Endothelial cell (in vitro differentiated cells): ENCODE results near the gene CD28. TPM values are rescaled to one million over a fixed set of nuclear protein-coding genes. Genes with fewer than 3 reads are reported as not detected.

ENCODE experiments used
- DNase-seq: peaks from one replicate; pipeline ENCODE4 v3.0.0; 2021; ENCODE audit warnings: low spot score
- H3K27ac Mint-ChIP-seq: one replicate; pipeline ENCODE4 v1.8.0; 2021; ENCODE audit warnings: mixed read lengths, inconsistent platforms; ENCODE audit not compliant: unreplicated experiment
- H3K27me3 Mint-ChIP-seq: one replicate; pipeline ENCODE4 v1.8.0; 2021; ENCODE audit warnings: mild to moderate bottlenecking, moderate library complexity, mixed read lengths, inconsistent platforms; ENCODE audit not compliant: unreplicated experiment
- H3K36me3 Mint-ChIP-seq: one replicate; pipeline ENCODE4 v1.8.0; 2021; ENCODE audit warnings: mild to moderate bottlenecking, low read depth, mixed read lengths, inconsistent platforms; ENCODE audit not compliant: unreplicated experiment
- H3K4me1 Mint-ChIP-seq: one replicate; pipeline ENCODE4 v1.8.0; 2021; ENCODE audit warnings: mild to moderate bottlenecking, mixed read lengths, inconsistent platforms; ENCODE audit not compliant: unreplicated experiment
- H3K4me3 Mint-ChIP-seq: one replicate; pipeline ENCODE4 v1.8.0; 2021; ENCODE audit warnings: mild to moderate bottlenecking, mixed read lengths, inconsistent platforms; ENCODE audit not compliant: unreplicated experiment
- H3K9me3 Mint-ChIP-seq: one replicate; pipeline ENCODE4 v1.8.0; 2021; ENCODE audit warnings: mixed read lengths, inconsistent platforms; ENCODE audit not compliant: unreplicated experiment
- CTCF ChIP-seq: fragments of 200-600 bp; sonication (generic); IDR thresholded peaks from one replicate; pipeline ENCODE4 v1.5.0; 2021; ENCODE audit warnings: antibody characterized with exemption; ENCODE audit not compliant: unreplicated experiment
- total RNA-seq: library from RNA; stranded (reverse); fragmentation: NEBNext Ultra II Directional; extraction: Animal tissue kit (Norgen Biotek cat#: 25700); gene quantifications from one replicate; pipeline ENCODE4 v1.2.1, GENCODE V29; 2021; ENCODE audit not compliant: unreplicated experiment

The CD28 gene
- total RNA-seq, 1 donor from 2014 or later = not detected

GRCh38 chr2:203719456-203720410 lies 13.3 kb downstream of the CD28 start:
- H3K4me1 Mint-ChIP-seq = peaks cover 8% of the 10 kb centered on the region
- no peak overlapping the region for H3K27ac Mint-ChIP-seq
- TF ChIP-seq CTCF = no peak
- H3K36me3 Mint-ChIP-seq = no peaks in the 10 kb centered on the region
- no peak for DNase-seq
- peaks cover 2% of the 10 kb centered on the region for H3K27me3 Mint-ChIP-seq
- no peak overlapping the region for H3K4me3 Mint-ChIP-seq
- no peaks in the 10 kb centered on the region for H3K9me3 Mint-ChIP-seq

- no peak for DNase-seq
- Mint-ChIP-seq H3K4me3 (no peak overlapping the region), H3K36me3 (no peaks in the 10 kb centered on the region), H3K27me3 (peaks cover 2% of the 10 kb centered on the region), H3K9me3 (no peaks in the 10 kb centered on the region), H3K4me1 (peaks cover 8% of the 10 kb centered on the region), H3K27ac (no peak overlapping the region)
- no peak for TF ChIP-seq CTCF
Observed at GRCh38 chr2:203720915-203721672, 14.7 kb downstream of the CD28 start.

DNA sequence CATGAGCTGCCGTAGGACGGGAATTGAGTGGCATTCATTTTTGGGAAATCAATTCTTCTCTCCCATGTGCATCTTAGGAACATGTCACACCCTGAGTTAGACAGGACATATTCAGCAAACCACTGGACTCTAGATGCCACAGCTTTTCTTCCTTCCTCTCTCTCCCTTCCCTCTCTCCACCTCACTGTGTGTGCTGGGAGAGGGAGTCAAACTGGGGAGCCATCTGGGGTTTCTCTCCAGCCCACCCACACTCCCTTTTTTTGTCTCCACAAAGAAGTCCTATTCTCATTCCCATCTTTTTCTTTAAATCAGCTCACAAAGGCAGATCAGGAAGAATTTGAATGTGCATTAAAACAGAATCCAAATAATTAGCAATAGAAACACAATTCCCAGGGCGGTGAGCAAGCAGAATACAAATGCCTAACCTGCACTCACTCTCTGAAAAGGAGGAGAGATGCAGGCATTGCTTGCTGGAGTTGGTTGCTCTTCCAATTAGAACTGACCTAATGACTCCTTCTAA lies 15.4 kb downstream of the CD28 start:
- Mint-ChIP-seq H3K4me3 (no peak overlapping the region), H3K27ac (no peak overlapping the region), H3K27me3 (peaks cover 2% of the 10 kb centered on the region), H3K9me3 (no peaks in the 10 kb centered on the region), H3K36me3 (no peaks in the 10 kb centered on the region), H3K4me1 (peaks cover 8% of the 10 kb centered on the region)
- no peak for DNase-seq
- no peak for TF ChIP-seq CTCF

DNA sequence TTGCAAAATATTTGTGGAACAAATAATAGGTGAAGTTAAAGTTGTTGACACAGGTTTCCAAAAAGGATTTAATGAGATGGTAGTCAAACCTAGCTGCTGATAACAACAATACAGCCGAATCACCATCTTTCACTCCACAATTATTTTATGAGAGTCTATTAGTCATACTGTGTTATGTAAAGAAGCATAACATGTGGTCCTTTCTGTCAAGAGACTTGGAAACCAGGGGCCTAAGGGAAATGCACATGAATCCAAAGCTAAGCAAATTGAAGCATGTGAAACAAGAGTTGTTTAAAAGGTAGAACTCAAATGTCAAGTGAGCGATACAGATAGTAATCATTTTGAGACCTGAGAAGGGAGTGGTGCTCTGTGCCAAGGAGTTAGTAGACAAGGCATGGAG lies 16.0 kb downstream of the CD28 start:
- Mint-ChIP-seq H3K27me3 (no peaks in the 10 kb centered on the region), H3K9me3 (no peaks in the 10 kb centered on the region), H3K4me3 (no peak overlapping the region), H3K27ac (no peak overlapping the region), H3K36me3 (no peaks in the 10 kb centered on the region), H3K4me1 (peaks cover 8% of the 10 kb centered on the region)
- no peak for DNase-seq
- no peak for TF ChIP-seq CTCF
